ENCODE measurements around the gene CST9L. TPM values are rescaled to one million over a fixed set of nuclear protein-coding genes. Genes with fewer than 3 reads are reported as not detected.

CST9L gene
- polyA plus RNA-seq, 1 donor: not detected

Other genes with a start within 250 kb of the CST9L start
- gene NXT1, start 217.7 kb downstream of the CST9L start, polyA plus RNA-seq: 17.7 TPM
- gene GZF1, start 206.3 kb downstream of the CST9L start, polyA plus RNA-seq: 8.8 TPM
- 19.9 TPM for gene NAPB, start 147.0 kb downstream of the CST9L start, polyA plus RNA-seq
- 0.09 TPM for gene CSTL1, start 128.8 kb downstream of the CST9L start, polyA plus RNA-seq
- not detected for gene CST11, start 115.6 kb downstream of the CST9L start, polyA plus RNA-seq
- gene CST8, start 77.4 kb downstream of the CST9L start, polyA plus RNA-seq: not detected
- gene CST9, start 37.4 kb upstream of the CST9L start, polyA plus RNA-seq: not detected
- 661 TPM for gene CST3, start 69.5 kb upstream of the CST9L start, polyA plus RNA-seq
- not detected for gene CST4, start 120.6 kb upstream of the CST9L start, polyA plus RNA-seq
- gene CST1, start 182.5 kb upstream of the CST9L start, polyA plus RNA-seq: not detected